Activated T-cell treated with anti-CD3 and anti-CD28 coated beads, Interleukin-2, amount 50 U/mL, for 1 hour (primary cell): ENCODE results near the gene SLC44A4.
"Not testable (repeated sequence)": the region's sequence is repeated elsewhere in the genome, so short reads cannot be mapped to it uniquely, and the experiment has no call there.

ENCODE experiments used
- DNase-seq: peaks from one replicate; pipeline ENCODE4 v3.0.0-alpha.2; 2020

Gene SLC44A4

GRCh38 chr6:31825553-31825952 lies 53.2 kb downstream of the SLC44A4 start:
- no peak for DNase-seq

- DNase-seq: not testable (repeated sequence)
These were observed 55.1 kb downstream of the SLC44A4 start for GRCh38 chr6:31823592-31824196.

GRCh38 chr6:31822036-31822821 lies 56.6 kb downstream of the SLC44A4 start:
- DNase-seq: peak; percentile 67

- peak; percentile 58 for DNase-seq
These were observed 57.3 kb downstream of the SLC44A4 start for GRCh38 chr6:31821301-31822035.

DNA sequence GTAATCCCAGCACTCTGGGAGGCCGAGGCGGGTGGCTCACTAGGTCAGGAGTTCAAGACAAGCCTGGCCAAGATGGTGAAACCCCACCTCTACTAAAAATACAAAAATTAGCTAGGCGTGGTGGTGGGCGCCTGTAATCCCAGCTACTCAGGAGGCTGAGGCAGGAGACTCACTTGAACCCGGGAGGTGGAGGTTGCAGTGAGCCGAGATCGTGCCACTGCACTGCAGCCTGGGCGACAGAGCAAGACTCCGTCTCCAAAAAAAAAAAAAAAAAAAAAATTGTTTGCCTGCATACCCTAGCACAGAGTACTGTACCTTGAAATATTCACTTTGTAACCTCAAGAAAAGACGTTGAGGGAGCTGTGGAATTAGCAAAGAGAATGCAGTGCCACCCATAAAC lies 58.4 kb downstream of the SLC44A4 start:
- not testable (repeated sequence) for DNase-seq

- no peak for DNase-seq
These were observed 58.9 kb downstream of the SLC44A4 start for GRCh38 chr6:31819871-31820299.

DNA sequence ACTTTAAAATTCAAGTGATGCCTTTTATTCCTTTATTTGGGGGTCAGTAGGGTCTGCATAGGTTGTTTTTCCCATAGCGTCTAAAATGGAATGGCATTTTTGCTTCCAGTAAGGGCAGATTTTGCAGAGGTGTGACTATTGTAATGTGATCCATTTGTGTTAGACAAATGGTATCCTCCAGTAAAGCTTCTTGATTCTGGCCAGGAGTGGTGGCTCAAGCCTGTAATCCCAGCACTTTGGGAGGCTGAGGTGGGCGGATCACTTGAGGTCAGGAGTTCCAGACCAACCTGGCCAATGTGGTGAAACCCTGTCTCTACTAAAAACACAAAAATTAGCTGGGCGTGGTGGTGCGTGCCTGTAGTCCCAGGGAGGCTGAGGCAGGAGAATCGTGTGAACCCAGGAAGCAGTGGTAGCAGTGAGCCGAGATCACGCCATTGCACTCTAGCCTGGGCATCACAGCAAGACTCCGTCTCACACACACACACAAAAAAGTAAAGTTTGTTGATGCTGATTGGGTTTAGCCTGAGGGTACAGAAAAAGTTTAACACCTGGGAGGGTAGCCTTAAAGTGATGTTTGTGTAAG lies 60.8 kb downstream of the SLC44A4 start:
- not testable (repeated sequence) for DNase-seq

GRCh38 chr6:31817133-31817928 lies 61.5 kb downstream of the SLC44A4 start:
- peak; percentile 55 for DNase-seq

- DNase-seq: peak; percentile 61
These were observed 63.6 kb downstream of the SLC44A4 start, which contains the start of the genes HSPA1A and HSPA1L for GRCh38 chr6:31815025-31815838. HSPA1A (plus strand) TSS chr6:31815543; CDS start chr6:31815757, 214 bp downstream. HSPA1L (minus strand) TSS chr6:31815283; CDS start chr6:31811972, 3,311 bp downstream.

DNA sequence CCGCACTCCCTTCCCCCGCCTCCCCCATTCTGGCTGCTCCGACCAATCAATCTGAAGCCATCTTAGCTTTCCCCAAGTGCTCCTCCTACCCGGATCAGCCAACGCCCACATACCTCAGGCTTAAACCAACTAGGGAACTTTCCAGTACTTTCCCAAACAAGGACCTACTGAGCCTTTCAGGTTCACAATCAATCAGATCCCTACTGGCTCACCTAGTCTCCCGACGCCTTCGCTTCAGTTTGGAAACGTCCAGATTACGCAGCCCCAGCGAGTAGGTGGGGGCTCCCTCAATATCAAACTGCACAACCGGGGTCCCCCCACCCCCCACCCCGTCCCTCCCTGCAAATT lies 64.1 kb downstream of the SLC44A4 start:
- peak; percentile 61 for DNase-seq

DNA sequence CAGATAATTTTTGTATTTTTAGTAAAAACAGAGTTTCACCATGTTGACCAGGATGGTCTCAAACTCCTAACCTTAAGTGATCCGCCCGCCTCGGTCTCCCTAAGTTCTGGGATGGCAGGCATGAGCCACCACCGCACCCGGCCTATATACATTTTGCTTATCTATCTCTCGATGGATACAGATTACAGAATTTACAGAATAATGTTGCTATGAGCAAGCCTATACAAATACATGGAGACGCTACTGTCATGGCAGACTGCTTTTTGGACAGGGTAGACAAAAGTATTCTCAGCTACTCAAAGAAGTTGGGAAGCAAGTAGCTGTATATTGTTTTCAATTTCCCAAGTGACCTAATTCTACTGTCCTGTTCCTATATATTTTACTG lies 65.3 kb downstream of the SLC44A4 start:
- DNase-seq: no peak
